A673 (cell line): ENCODE data around the gene ZNF689. TPM values are rescaled to one million over a fixed set of nuclear protein-coding genes. Genes with fewer than 3 reads are reported as not detected.

Source experiments
- BruUV-seq: library from RNA; stranded (reverse); fragments of 400-500 nt; replicated peaks from 2 replicates; lab custom pipeline; 2021; lab: Mats Ljungman, UMichigan
- CTCF ChIA-PET: fragments of 300-600 bp; sonication (Branson Sonifier 250); formaldehyde crosslinking; loops from one replicate; lab custom pipeline; 2022; ENCODE audit warnings: antibody characterized with exemption; lab: Charles Lee
- POLR2A ChIA-PET: fragments of 300-600 bp; sonication (Branson Sonifier 250); formaldehyde crosslinking; loops from one replicate; lab custom pipeline; 2022; ENCODE audit warnings: antibody characterized with exemption; ENCODE audit not compliant: low non-redundant PET; lab: Charles Lee
- DNase-seq: peaks from one replicate; pipeline ENCODE4 v3.0.0-alpha.2; 2015; ENCODE audit warnings: low spot score
- H3K27ac ChIP-seq: fragments of 200-600 bp; sonication (generic); 2 replicates; pipeline ENCODE4 v1.5.1; 2016; ENCODE audit warnings: mixed run types, low read depth, mild to moderate bottlenecking, mixed read lengths, antibody characterized with exemption, low read length; ENCODE audit not compliant: poor library complexity, severe bottlenecking
- H3K27me3 ChIP-seq: fragments of 200-600 bp; sonication (generic); replicated peaks from 2 replicates; pipeline ENCODE4 v1.6.1; 2017; ENCODE audit warnings: mixed run types, low read depth, mild to moderate bottlenecking, mixed read lengths, antibody characterized with exemption, low read length; ENCODE audit not compliant: insufficient read depth, poor library complexity
- H3K36me3 ChIP-seq: fragments of 200-600 bp; sonication (generic); 2 replicates; pipeline ENCODE4 v1.6.1; 2016; ENCODE audit warnings: mixed run types, mild to moderate bottlenecking, mixed read lengths, antibody characterized with exemption, low read length; ENCODE audit not compliant: insufficient read depth, poor library complexity, severe bottlenecking
- H3K4me1 ChIP-seq: fragments of 200-600 bp; sonication (generic); 2 replicates; pipeline ENCODE4 v1.6.1; 2017; ENCODE audit warnings: mixed run types, mild to moderate bottlenecking, mixed read lengths, antibody characterized with exemption, low read length; ENCODE audit not compliant: insufficient read depth, poor library complexity, severe bottlenecking
- H3K4me3 ChIP-seq: fragments of 200-600 bp; sonication (generic); 2 replicates; pipeline ENCODE4 v1.5.1; 2016; ENCODE audit warnings: low read depth, mixed run types, mild to moderate bottlenecking, mixed read lengths, low read length; ENCODE audit not compliant: poor library complexity, severe bottlenecking
- H3K9me3 ChIP-seq: fragments of 200-600 bp; sonication (generic); 2 replicates; pipeline ENCODE4 v1.6.1; 2016; ENCODE audit warnings: mixed run types, low read depth, mild to moderate bottlenecking, mixed read lengths, antibody characterized with exemption, low read length; ENCODE audit not compliant: poor library complexity, severe bottlenecking
- CTCF ChIP-seq: fragments of 300-800, 200-600 bp; sonication (generic); conservative IDR thresholded peaks from 2 replicates; pipeline ENCODE4 v1.5.1; 2017; ENCODE audit warnings: low read depth, mild to moderate bottlenecking, antibody characterized with exemption, low read length, moderate library complexity, mixed read lengths
- EZH2 ChIP-seq: fragments of 200-600 bp; sonication (generic); IDR thresholded peaks from 2 replicates; pipeline ENCODE4 v1.6.1; 2017; ENCODE audit warnings: borderline replicate concordance, low read depth, mild to moderate bottlenecking, mixed read lengths, antibody characterized with exemption, low read length; ENCODE audit not compliant: poor library complexity, severe bottlenecking
- intact Hi-C: fragments of 100-400 bp; cut with micrococcal nuclease; formaldehyde crosslinking; loops from one replicate; pipeline ENCODE4 v1.10.0; 2022; ENCODE audit not compliant: unreplicated experiment
- total RNA-seq: library from RNA; stranded (reverse); gene quantifications from 2 replicates; pipeline ENCODE4 v1.2.3, GENCODE V29; 2021

Gene ZNF689
- total RNA-seq, 1 experiment from 2014 or later, result 21.1 TPM

GRCh38 chr16:30651124-30652004, 41.2 kb upstream of the ZNF689 start:
- Histone ChIP-seq H3K27ac (peak overlapping the region; percentile 85), H3K9me3 (no peaks in the 10 kb centered on the region), H3K27me3 (no peaks in the 10 kb centered on the region), H3K36me3 (peaks cover 28% of the 10 kb centered on the region), H3K4me3 (peak overlapping the region; percentile 86), H3K4me1 (peaks cover 5% of the 10 kb centered on the region)
- intact Hi-C loops, result no loop called here
- DNase-seq, result peak; percentile 65
- TF ChIP-seq CTCF (peak; percentile 53), EZH2 (no peak)
- ChIA-PET CTCF (interaction anchor here (0.5 kb wide), 1 partner anchor 240 kb away, joined by 3 read pairs; no protein-coding TSS in a partner anchor), POLR2A (no interaction called here)
- no TSS peak for BruUV-seq

- POLR2A ChIA-PET, result interaction anchor here (0.5 kb wide), 1 partner anchor 23 kb away, joined by 4 read pairs; no protein-coding TSS in a partner anchor
- peaks cover 20% of the 10 kb centered on the region for H3K36me3 ChIP-seq
- DNase-seq, result peak; percentile 100
- BruUV-seq, result no TSS peak
- peaks cover 5% of the 10 kb centered on the region for H3K4me1 ChIP-seq
- H3K9me3 ChIP-seq, result no peaks in the 10 kb centered on the region
- intact Hi-C loops, result loop anchor here (1.0 kb wide), 1 partner anchor 8 kb away; the partner anchor contains the start of gene FBRS
- H3K4me3 ChIP-seq, result peak within 1 kb of the TSS; percentile 86
- CTCF ChIA-PET, result interaction anchor here (0.5 to 0.7 kb wide), 2 partner anchors 52 to 241 kb away, joined by 3 to 9 read pairs; no protein-coding TSS in a partner anchor
- TF ChIP-seq EZH2 (no peak), CTCF (no peak)
- H3K27me3 ChIP-seq, result no peaks in the 10 kb centered on the region
- peak within 1 kb of the TSS; percentile 85 for H3K27ac ChIP-seq
These were observed 40.4 kb upstream of the ZNF689 start, which contains the start of gene PRR14 for GRCh38 chr16:30650369-30651123. TSS of gene PRR14 (plus strand) at chr16:30650960. CDS start at chr16:30651646, 686 bp downstream.
